ENCODE results near the gene DCUN1D2.

- TF ChIP-seq POLR2A (IDR thresholded peaks at IDR 0.05; ENCODE audit: low read depth, low read length): no peak
- TF ChIP-seq POLR2AphosphoS5 (IDR thresholded peaks at IDR 0.05; ENCODE audit: low read depth, low read length): no peak
- TF ChIP-seq TAF1 (IDR thresholded peaks at IDR 0.05; ENCODE audit: low read depth, low read length): no peak
Observed at GRCh38 chr13:113511361-113511760, 20.9 kb upstream of the DCUN1D2 start.
